ENCODE measurements around the gene BMAL1.

BMAL1 gene

GRCh38 chr11:13384908-13385640, 107.5 kb downstream of the BMAL1 start:
- Histone ChIP-seq H3K4me3 (ENCODE audit: low read depth, low read length, poor library complexity, severe bottlenecking) (no peak overlapping the region), H3K9me3 (ENCODE audit: low read length) (no peaks in the 10 kb centered on the region), H4K20me1 (ENCODE audit: insufficient read depth, low read length) (no peaks in the 10 kb centered on the region), H3K9ac (ENCODE audit: low read length) (no peak overlapping the region), H3K9me2 (ENCODE audit: low read depth, low read length) (no peaks in the 10 kb centered on the region), H2AFZ (ENCODE audit: low read length) (no peak overlapping the region), H3K36me3 (ENCODE audit: insufficient read depth, low read length) (peaks cover 48% of the 10 kb centered on the region), H3K4me1 (ENCODE audit: insufficient read depth, low read length, severe bottlenecking) (no peaks in the 10 kb centered on the region), H3K4me2 (ENCODE audit: low read length) (no peak overlapping the region), H3K27me3 (ENCODE audit: insufficient read depth, low read length) (no peaks in the 10 kb centered on the region), H3K27ac (ENCODE audit: low read depth, low read length, poor library complexity, severe bottlenecking) (no peak overlapping the region), H3K79me2 (ENCODE audit: insufficient read depth, low read length) (no peaks in the 10 kb centered on the region), H3F3A (ENCODE audit: insufficient read depth, low read length) (no peaks in the 10 kb centered on the region)
- TF ChIP-seq EZH2 (IDR thresholded peaks at IDR 0.05; ENCODE audit: borderline replicate concordance, low read length) (no peak), CTCF (IDR thresholded peaks at IDR 0.05; ENCODE audit: low read length) (peak; percentile 73; the same call in 1 of the 2 replicates)

- Histone ChIP-seq H3K4me3 (ENCODE audit: low read depth, low read length, poor library complexity, severe bottlenecking) (no peak overlapping the region), H3K9me2 (ENCODE audit: low read depth, low read length) (no peaks in the 10 kb centered on the region), H3K27ac (ENCODE audit: low read depth, low read length, poor library complexity, severe bottlenecking) (no peak overlapping the region), H3K4me1 (ENCODE audit: insufficient read depth, low read length, severe bottlenecking) (no peaks in the 10 kb centered on the region), H3K79me2 (ENCODE audit: insufficient read depth, low read length) (no peaks in the 10 kb centered on the region), H3K27me3 (ENCODE audit: insufficient read depth, low read length) (no peaks in the 10 kb centered on the region), H3F3A (ENCODE audit: insufficient read depth, low read length) (no peaks in the 10 kb centered on the region), H3K9ac (ENCODE audit: low read length) (no peak overlapping the region), H3K9me3 (ENCODE audit: low read length) (no peaks in the 10 kb centered on the region), H2AFZ (ENCODE audit: low read length) (no peak overlapping the region), H3K36me3 (ENCODE audit: insufficient read depth, low read length) (peaks cover 48% of the 10 kb centered on the region), H3K4me2 (ENCODE audit: low read length) (no peak overlapping the region), H4K20me1 (ENCODE audit: insufficient read depth, low read length) (no peaks in the 10 kb centered on the region)
- no peak for TF ChIP-seq CTCF (IDR thresholded peaks at IDR 0.05; ENCODE audit: low read length)
- no peak for TF ChIP-seq EZH2 (IDR thresholded peaks at IDR 0.05; ENCODE audit: borderline replicate concordance, low read length)
Measured at GRCh38 chr11:13386567-13386966, 109.0 kb downstream of the BMAL1 start.

- no peak overlapping the region for H3K27ac ChIP-seq (ENCODE audit: low read depth, low read length, poor library complexity, severe bottlenecking)
- no peak overlapping the region for H3K4me3 ChIP-seq (ENCODE audit: low read depth, low read length, poor library complexity, severe bottlenecking)
- H3K4me1 ChIP-seq (ENCODE audit: insufficient read depth, low read length, severe bottlenecking): no peaks in the 10 kb centered on the region
- no peaks in the 10 kb centered on the region for H3K9me3 ChIP-seq (ENCODE audit: low read length)
- TF ChIP-seq EZH2 (IDR thresholded peaks at IDR 0.05; ENCODE audit: borderline replicate concordance, low read length): no peak
- no peak for TF ChIP-seq CTCF (IDR thresholded peaks at IDR 0.05; ENCODE audit: low read length)
- H3F3A ChIP-seq (ENCODE audit: insufficient read depth, low read length): no peaks in the 10 kb centered on the region
- H3K36me3 ChIP-seq (ENCODE audit: insufficient read depth, low read length): peaks cover 36% of the 10 kb centered on the region
- no peaks in the 10 kb centered on the region for H4K20me1 ChIP-seq (ENCODE audit: insufficient read depth, low read length)
- no peak overlapping the region for H2AFZ ChIP-seq (ENCODE audit: low read length)
- no peaks in the 10 kb centered on the region for H3K27me3 ChIP-seq (ENCODE audit: insufficient read depth, low read length)
- no peaks in the 10 kb centered on the region for H3K79me2 ChIP-seq (ENCODE audit: insufficient read depth, low read length)
- H3K9ac ChIP-seq (ENCODE audit: low read length): no peak overlapping the region
- H3K4me2 ChIP-seq (ENCODE audit: low read length): no peak overlapping the region
- no peaks in the 10 kb centered on the region for H3K9me2 ChIP-seq (ENCODE audit: low read depth, low read length)
Measured at GRCh38 chr11:13388741-13389140, 111.2 kb downstream of the BMAL1 start.

All from OCI-LY1 (cell line).